HTR-8/SVneo (cell line): ENCODE measurements around the gene PPP1R14D.

Experiments
- DNase-seq: peaks from one replicate; pipeline ENCODE4 v3.0.0; 2011; ENCODE audit warnings: low spot score, mixed read lengths; ENCODE audit not compliant: insufficient read length
- FAIRE-seq: peaks from 2 replicates; lab custom pipeline; 2011; peaks lifted over from hg19 to GRCh38; lab: Jason Lieb, UNC

PPP1R14D gene

GRCh38 chr15:40789119-40789518 is 39.4 kb downstream of the PPP1R14D start:
- FAIRE-seq, result no peak

GRCh38 chr15:40787991-40788390 is 40.5 kb downstream of the PPP1R14D start:
- FAIRE-seq, result no peak
- no peak for DNase-seq

More at GRCh38 chr15:40789119-40789518, 39.4 kb downstream of the PPP1R14D start:
- DNase-seq, result no peak

- no peak for FAIRE-seq
- no peak for DNase-seq
Observed at GRCh38 chr15:40787344-40787841, 41.1 kb downstream of the PPP1R14D start.

- FAIRE-seq (no peak), DNase-seq (no peak)
Observed at GRCh38 chr15:40785814-40786213, 42.7 kb downstream of the PPP1R14D start.

GRCh38 chr15:40785164-40785563 is 43.3 kb downstream of the PPP1R14D start:
- DNase-seq, result no peak
- FAIRE-seq, result no peak

GRCh38 chr15:40782609-40783227 is 45.8 kb downstream of the PPP1R14D start:
- no peak for FAIRE-seq
- DNase-seq, result peak; percentile 59

- DNase-seq, result no peak
- no peak for FAIRE-seq
Observed at GRCh38 chr15:40776537-40777141, 51.9 kb downstream of the PPP1R14D start.

- FAIRE-seq (no peak), DNase-seq (no peak)
Observed at GRCh38 chr15:40775740-40776536, 52.6 kb downstream of the PPP1R14D start.

- FAIRE-seq (no peak), DNase-seq (no peak)
Observed at GRCh38 chr15:40775007-40775406, 53.5 kb downstream of the PPP1R14D start.

- FAIRE-seq (no peak), DNase-seq (no peak)
Observed at GRCh38 chr15:40773902-40774301, 54.6 kb downstream of the PPP1R14D start.

- DNase-seq (no peak), FAIRE-seq (no peak)
Observed at GRCh38 chr15:40773496-40773895, 55.0 kb downstream of the PPP1R14D start.

- no peak for DNase-seq
- no peak for FAIRE-seq
Observed at GRCh38 chr15:40772014-40772413, 56.5 kb downstream of the PPP1R14D start.

- DNase-seq (no peak), FAIRE-seq (no peak)
Observed at GRCh38 chr15:40771242-40771641, 57.3 kb downstream of the PPP1R14D start.

GRCh38 chr15:40770147-40770721 is 58.3 kb downstream of the PPP1R14D start:
- no peak for DNase-seq

GRCh38 chr15:40769274-40770146 is 59.0 kb downstream of the PPP1R14D start, which contains the start of gene C15orf62:
C15orf62 (plus strand) TSS chr15:40769980; CDS start chr15:40770496, 516 bp downstream.
- DNase-seq (peak; percentile 65), FAIRE-seq (peak; percentile 51)

More at GRCh38 chr15:40770147-40770721, 58.3 kb downstream of the PPP1R14D start:
- no peak for FAIRE-seq

- no peak for FAIRE-seq
- DNase-seq, result no peak
Observed at GRCh38 chr15:40768521-40769273, 59.8 kb downstream of the PPP1R14D start.

- FAIRE-seq (no peak), DNase-seq (no peak)
Observed at GRCh38 chr15:40767838-40768500, 60.5 kb downstream of the PPP1R14D start.
